K562 (cell line): ENCODE data around the gene RABGAP1. TPM values are rescaled to one million over a fixed set of nuclear protein-coding genes. Genes with fewer than 3 reads are reported as not detected.

Source experiments
- ATAC-seq: fragments of 200-7000 bp; cut with Tn5 transposase; 3 replicates; pipeline ENCODE4 v1.9.1; 2020; ENCODE audit warnings: moderate library complexity
- BruUV-seq: library from RNA; stranded (reverse); fragments of 400-500 nt; replicated peaks from 2 replicates; lab custom pipeline; 2021; lab: Mats Ljungman, UMichigan
- CTCF ChIA-PET: fragments of 300-600 bp; formaldehyde crosslinking; extraction: SDS; loops from one replicate; lab custom pipeline; 2021; ENCODE audit warnings: low intra/inter-chr PET ratio; lab: Yijun Ruan, JAX
- POLR2A ChIA-PET: fragments of 300-600, 350-650 bp; sonication (Branson Sonifier 250); formaldehyde crosslinking; extraction: SDS; loops from one replicate; lab custom pipeline; 2021; ENCODE audit warnings: antibody characterized with exemption, inconsistent platforms; lab: Yijun Ruan, JAX
- DNase-seq, 4 experiments: peaks; one replicate each; pipeline versions ENCODE4 v3.0.0 to v3.0.0-alpha.2; 2011 to 2018; ENCODE audit warnings: low spot score in 3 of 4, mixed read lengths in 3 of 4; ENCODE audit errors: extremely low read depth in 1 of 4
- FAIRE-seq: peaks from 2 replicates; lab custom pipeline; 2011; peaks lifted over from hg19 to GRCh38; lab: Jason Lieb, UNC
- H2AFZ ChIP-seq: 2 replicates; pipeline ENCODE4 v1.6.0; 2011; ENCODE audit warnings: low read depth, low read length, control low read depth, inconsistent platforms
- H3K27ac ChIP-seq: fragments of 200-600 bp; 3 replicates; pipeline ENCODE4 v1.8.0; 2011; ENCODE audit warnings: low read depth, mild to moderate bottlenecking, control low read depth, inconsistent platforms, low read length, moderate library complexity, mixed read lengths; ENCODE audit errors: extremely low read depth
- H3K27me3 ChIP-seq, 2 experiments: fragments of 300-600 bp in 1 of 2; 2 replicates in 1 of 2; 3 replicates in 1 of 2; pipeline versions ENCODE4 v1.6.0 to v1.8.0; 2011; ENCODE audit warnings: inconsistent platforms in 2 of 2, low read length in 2 of 2, mild to moderate bottlenecking in 1 of 2, mixed read lengths in 1 of 2, moderate library complexity in 1 of 2; ENCODE audit not compliant: control insufficient read depth in 2 of 2, insufficient read depth in 2 of 2
- H3K36me3 ChIP-seq: fragments of 300-600 bp; 3 replicates; pipeline ENCODE4 v1.8.0; 2011; ENCODE audit warnings: mild to moderate bottlenecking, low read length, inconsistent platforms; ENCODE audit not compliant: control insufficient read depth, insufficient read depth
- H3K4me1 ChIP-seq, 2 experiments: fragments of 200-600 bp in 1 of 2; replicated peaks in 1 of 2; 2 replicates in 1 of 2; 3 replicates in 1 of 2; pipeline versions ENCODE4 v1.5.1 to v1.8.0; 2011; ENCODE audit warnings: inconsistent platforms in 2 of 2, low read length in 2 of 2, mild to moderate bottlenecking in 1 of 2, mixed read lengths in 1 of 2, moderate library complexity in 1 of 2; ENCODE audit not compliant: control insufficient read depth in 2 of 2, insufficient read depth in 2 of 2
- H3K4me2 ChIP-seq: 2 replicates; pipeline ENCODE4 v1.6.1; 2011; ENCODE audit warnings: low read length, control low read depth, inconsistent platforms, mixed read lengths; ENCODE audit not compliant: insufficient read depth
- H3K4me3 ChIP-seq: fragments of 200-600 bp; sonication (generic), shearing (Covaris generic); 2 replicates; pipeline ENCODE4 v1.5.1; 2016; ENCODE audit warnings: control low read depth, inconsistent platforms
- H3K79me2 ChIP-seq: fragments of 200-600 bp; 3 replicates; pipeline ENCODE4 v1.8.0; 2011; ENCODE audit warnings: low read length, inconsistent platforms; ENCODE audit not compliant: control insufficient read depth, insufficient read depth
- H3K9ac ChIP-seq, 2 experiments: 2 replicates each; pipeline versions ENCODE4 v1.6.0 to v1.6.1; 2011; ENCODE audit warnings: low read depth in 2 of 2, low read length in 2 of 2, control low read depth in 1 of 2, inconsistent platforms in 1 of 2, mild to moderate bottlenecking in 1 of 2, mixed read lengths in 1 of 2; ENCODE audit not compliant: insufficient read depth in 1 of 2
- H3K9me1 ChIP-seq: one replicate; pipeline ENCODE4 v1.6.0; 2011; ENCODE audit warnings: inconsistent platforms, mild to moderate bottlenecking, low read length, moderate library complexity; ENCODE audit not compliant: control insufficient read depth, insufficient read depth
- H3K9me3 ChIP-seq: replicated peaks from 2 replicates; pipeline ENCODE4 v1.5.1; 2011; ENCODE audit warnings: low read depth, low read length, inconsistent platforms; ENCODE audit not compliant: control insufficient read depth, insufficient read depth
- H4K20me1 ChIP-seq: replicated peaks from 2 replicates; pipeline ENCODE4 v1.6.1; 2011; ENCODE audit warnings: low read length, inconsistent platforms, mixed read lengths; ENCODE audit not compliant: control insufficient read depth, insufficient read depth
- GATAD2A ChIP-seq: fragments of 450-650 bp; IDR thresholded peaks from 2 replicates; pipeline ENCODE4 v1.6.1; 2017
- JUND ChIP-seq, 2 experiments: IDR thresholded peaks; 2 replicates in 1 of 2; 3 replicates in 1 of 2; pipeline ENCODE4 v1.6.1; 2011; ENCODE audit warnings: borderline replicate concordance in 2 of 2, low read depth in 2 of 2, low read length in 2 of 2, improper control_type of control experiment in 1 of 2, missing biosample characterization in 1 of 2, missing genetic modification characterization in 1 of 2, missing genetic modification reagents in 1 of 2
- KAT7 ChIP-seq: sonication (generic); formaldehyde crosslinking; IDR thresholded peaks from 2 replicates; pipeline ENCODE4 v1.8.0; 2022; ENCODE audit warnings: missing genetic modification reagents, mild to moderate bottlenecking, borderline replicate concordance
- KLF10 ChIP-seq: fragments of 250-450 bp; sonication (Bioruptor Pico); IDR thresholded peaks from 2 replicates; pipeline ENCODE4 v1.6.1; 2021; ENCODE audit warnings: matching md5 sums
- MAFG ChIP-seq: fragments of 450-650 bp; conservative IDR thresholded peaks from 2 replicates; pipeline ENCODE4 v1.6.1; 2016; ENCODE audit warnings: missing genetic modification characterization, missing compliant biosample characterization
- OTX1 ChIP-seq: fragments of 450-650 bp; formaldehyde crosslinking; IDR thresholded peaks from 2 replicates; pipeline ENCODE4 v1.4.0; 2022; ENCODE audit warnings: mild to moderate bottlenecking
- PYGO2 ChIP-seq: fragments of 450-650 bp; IDR thresholded peaks from 2 replicates; pipeline ENCODE4 v1.6.1; 2016; ENCODE audit warnings: mild to moderate bottlenecking, missing genetic modification characterization, moderate library complexity, missing compliant biosample characterization
- SPI1 ChIP-seq: IDR thresholded peaks from 2 replicates; pipeline ENCODE4 v1.6.1; 2011; ENCODE audit warnings: low read depth, low read length, control low read depth, borderline replicate concordance
- STAG1 ChIP-seq: sonication (generic); formaldehyde crosslinking; IDR thresholded peaks from 2 replicates; pipeline ENCODE4 v1.5.0; 2020; ENCODE audit warnings: missing genetic modification reagents, borderline replicate concordance
- ZKSCAN3 ChIP-seq: fragments of 250-450 bp; sonication (Bioruptor Pico); IDR thresholded peaks from 2 replicates; pipeline ENCODE4 v1.4.0; 2020
- in situ Hi-C: fragments of 300-500 bp; cut with MboI; formaldehyde crosslinking; loops from 4 replicates; pipeline ENCODE4 v1.15.0; 2018; ENCODE audit warnings: inconsistent platforms, mixed read lengths
- intact Hi-C: fragments of 100-400 bp; cut with micrococcal nuclease; formaldehyde crosslinking; loops from 2 replicates; pipeline ENCODE4 v1.14.2; 2022
- polyA plus RNA-seq, 8 experiments: library from polyadenylated mRNA; depleted of rRNA in 4 of 8; stranded (reverse) in 5 of 8; unstranded in 3 of 8; fragments of >200 nt; fragmentation: Nextera tagmentation in 2 of 8; fragmentation: Illumina TruSeq in 1 of 8; extraction: Ambion mirVana in 2 of 8; extraction: Trizol in 1 of 8; gene quantifications; 2 replicates each; pipeline versions ENCODE4 v1.2.1 to v1.2.3, GENCODE V29; 2011 to 2014; ENCODE audit warnings: inconsistent platforms in 1 of 8, missing spikeins in 1 of 8
- total RNA-seq, 7 experiments: library from RNA; depleted of rRNA in 6 of 7; stranded (reverse); fragments of >200 nt in 6 of 7; fragmentation: Illumina TruSeq in 2 of 7; extraction: Trizol in 2 of 7; gene quantifications; 2 replicates each; pipeline versions ENCODE4 v1.2.1 to v1.2.3, GENCODE V29; 2011 to 2021; ENCODE audit warnings: low replicate concordance in 1 of 7
- TF ChIP-seq, protein P1 (sequence below): fragments of 250-450 bp; sonication (Bioruptor Pico); IDR thresholded peaks from 2 replicates; pipeline ENCODE4 v1.5.0; 2021
- TF ChIP-seq, protein P2 (sequence below): fragments of 450-650 bp; conservative IDR thresholded peaks from 2 replicates; pipeline ENCODE4 v1.6.1; 2016; ENCODE audit warnings: missing genetic modification characterization, low read depth, mild to moderate bottlenecking, missing compliant biosample characterization, moderate library complexity

RABGAP1 gene
- total and polyA plus RNA-seq, 9 of the 15 experiments (the other 6 are each of a cell fraction or from before 2014, with no cell fraction given), result 1.5 to 22.7 (median 13.1) TPM

DNA sequence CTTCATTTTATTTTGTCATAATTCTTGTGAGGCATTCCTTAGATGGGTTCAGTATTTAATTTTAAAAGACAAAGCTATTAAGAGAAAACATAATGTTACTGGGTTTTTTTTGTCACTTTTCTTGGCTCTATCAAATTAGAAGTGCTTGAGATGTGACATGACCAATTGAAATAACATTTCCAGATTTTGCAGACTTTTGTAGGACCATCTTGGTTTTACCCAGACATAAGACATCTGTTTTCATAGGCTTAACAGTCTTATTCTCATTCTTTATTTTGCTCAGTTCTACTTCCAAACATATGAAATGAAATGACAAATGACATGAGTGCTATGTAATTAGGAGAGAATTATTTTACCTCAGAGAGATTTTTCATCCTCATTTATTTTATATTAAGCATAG, 112.2 kb downstream of the RABGAP1 start:
- no peaks in the 10 kb centered on the region for H3K4me1 ChIP-seq
- CTCF ChIA-PET, result no interaction called here
- no peak overlapping the region for H3K4me2 ChIP-seq
- ATAC-seq, result no peak
- FAIRE-seq, result no peak
- no peak for TF ChIP-seq PYGO2 (tag)
- TF ChIP-seq GATAD2A, result no peak
- TF ChIP-seq, protein P1, sequence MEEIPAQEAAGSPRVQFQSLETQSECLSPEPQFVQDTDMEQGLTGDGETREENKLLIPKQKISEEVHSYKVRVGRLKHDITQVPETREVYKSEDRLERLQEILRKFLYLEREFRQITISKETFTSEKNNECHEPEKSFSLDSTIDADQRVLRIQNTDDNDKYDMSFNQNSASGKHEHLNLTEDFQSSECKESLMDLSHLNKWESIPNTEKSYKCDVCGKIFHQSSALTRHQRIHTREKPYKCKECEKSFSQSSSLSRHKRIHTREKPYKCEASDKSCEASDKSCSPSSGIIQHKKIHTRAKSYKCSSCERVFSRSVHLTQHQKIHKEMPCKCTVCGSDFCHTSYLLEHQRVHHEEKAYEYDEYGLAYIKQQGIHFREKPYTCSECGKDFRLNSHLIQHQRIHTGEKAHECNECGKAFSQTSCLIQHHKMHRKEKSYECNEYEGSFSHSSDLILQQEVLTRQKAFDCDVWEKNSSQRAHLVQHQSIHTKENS, result no peak
- no peak for TF ChIP-seq JUND (IDR thresholded peaks at IDR 0.05; ENCODE audit: borderline replicate concordance, low read depth, low read length)
- no peak for TF ChIP-seq JUND (tag; IDR thresholded peaks at IDR 0.05; ENCODE audit: borderline replicate concordance, low read depth, low read length)
- TF ChIP-seq KAT7 (CRISPR knock-in tag), result no peak
- TF ChIP-seq OTX1 (CRISPR knock-in tag), result no peak
- TF ChIP-seq STAG1 (CRISPR knock-in tag), result no peak
- no peak for TF ChIP-seq SPI1
- TF ChIP-seq MAFG (tag), result no peak
- TF ChIP-seq, protein P2, sequence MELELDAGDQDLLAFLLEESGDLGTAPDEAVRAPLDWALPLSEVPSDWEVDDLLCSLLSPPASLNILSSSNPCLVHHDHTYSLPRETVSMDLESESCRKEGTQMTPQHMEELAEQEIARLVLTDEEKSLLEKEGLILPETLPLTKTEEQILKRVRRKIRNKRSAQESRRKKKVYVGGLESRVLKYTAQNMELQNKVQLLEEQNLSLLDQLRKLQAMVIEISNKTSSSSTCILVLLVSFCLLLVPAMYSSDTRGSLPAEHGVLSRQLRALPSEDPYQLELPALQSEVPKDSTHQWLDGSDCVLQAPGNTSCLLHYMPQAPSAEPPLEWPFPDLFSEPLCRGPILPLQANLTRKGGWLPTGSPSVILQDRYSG (tag), result no peak
- TF ChIP-seq ZKSCAN3 (CRISPR knock-in tag), result no peak
- no peak for TF ChIP-seq KLF10
- H3K9me3 ChIP-seq, result no peaks in the 10 kb centered on the region
- no peak overlapping the region for H3K9ac ChIP-seq
- DNase-seq, result no peak
- POLR2A ChIA-PET, result interaction anchor here (1.2 kb wide), 1 partner anchor 10 kb away, joined by 3 read pairs; no protein-coding TSS in a partner anchor
- BruUV-seq, result no TSS peak
- H3K79me2 ChIP-seq, result no peaks in the 10 kb centered on the region
- H3K9me1 ChIP-seq, result no peaks in the 10 kb centered on the region
- H3K36me3 ChIP-seq, result peaks cover 3% of the 10 kb centered on the region; the same call in 1 of the 3 replicates
- no peak overlapping the region for H3K4me3 ChIP-seq
- H4K20me1 ChIP-seq, result no peaks in the 10 kb centered on the region
- H3K27ac ChIP-seq, result no peak overlapping the region
- intact Hi-C loops, result no loop called here
- in situ Hi-C loops, result no loop called here
- no peak overlapping the region for H2AFZ ChIP-seq
- H3K27me3 ChIP-seq, result no peaks in the 10 kb centered on the region
